Peyer's patch (tissue), 4 donors: ENCODE results near the gene GFAP. TPM values are rescaled to one million over a fixed set of nuclear protein-coding genes. Genes with fewer than 3 reads are reported as not detected.

Experiments used
- DNase-seq, 3 donors: peaks; one replicate each; pipeline ENCODE4 v3.0.0-alpha.2; 2017 to 2019
- H3K27ac ChIP-seq, 4 donors: fragments of 200-600 bp; sonication (generic); one replicate each; pipeline ENCODE4 v1.5.1; 2016 to 2019
- H3K27me3 ChIP-seq, 2 donors: fragments of 200-600 bp; sonication (generic); one replicate each; pipeline ENCODE4 v1.5.1; 2019
- H3K36me3 ChIP-seq, 3 donors: fragments of 200-600 bp; sonication (generic); one replicate each; pipeline ENCODE4 v1.5.1; 2016 to 2019
- H3K4me1 ChIP-seq, 4 donors: fragments of 200-600 bp; sonication (generic); one replicate each; pipeline ENCODE4 v1.5.1; 2016 to 2019
- H3K4me3 ChIP-seq, 4 donors: fragments of 200-600 bp; sonication (generic); 1 replicate in 3 of 4; 2 replicates in 1 of 4; pipeline ENCODE4 v1.5.1; 2016 to 2019; ENCODE audit warnings: mild to moderate bottlenecking in 1 of 4
- H3K9me3 ChIP-seq, 4 donors: fragments of 200-600 bp; sonication (generic); one replicate each; pipeline ENCODE4 v1.5.1; 2016 to 2019; ENCODE audit warnings: mild to moderate bottlenecking in 1 of 4
- POLR2A ChIP-seq, 2 donors: fragments of 450-650 bp; IDR thresholded peaks; one replicate each; pipeline ENCODE4 v1.5.1; 2017; ENCODE audit warnings: antibody characterized with exemption in 2 of 2, mild to moderate bottlenecking in 2 of 2, moderate library complexity in 2 of 2
- total RNA-seq, 4 donors: library from RNA; depleted of rRNA; stranded (reverse); fragments of >200 nt; gene quantifications; one replicate each; pipeline ENCODE4 v1.1.0, GENCODE V29; 2016
- TF ChIP-seq, protein P1 (sequence below), 6 experiments: fragments of 450-650 bp in 4 of 6; fragments of 200-600 bp in 2 of 6; sonication (generic) in 1 of 6; IDR thresholded peaks; one replicate each; pipeline ENCODE4 v1.5.1; 2017 to 2019; ENCODE audit warnings: antibody characterized with exemption in 6 of 6, mild to moderate bottlenecking in 3 of 6, moderate library complexity in 1 of 6

GFAP gene
- total RNA-seq, 4 donors from 2014 or later: not detected

DNA sequence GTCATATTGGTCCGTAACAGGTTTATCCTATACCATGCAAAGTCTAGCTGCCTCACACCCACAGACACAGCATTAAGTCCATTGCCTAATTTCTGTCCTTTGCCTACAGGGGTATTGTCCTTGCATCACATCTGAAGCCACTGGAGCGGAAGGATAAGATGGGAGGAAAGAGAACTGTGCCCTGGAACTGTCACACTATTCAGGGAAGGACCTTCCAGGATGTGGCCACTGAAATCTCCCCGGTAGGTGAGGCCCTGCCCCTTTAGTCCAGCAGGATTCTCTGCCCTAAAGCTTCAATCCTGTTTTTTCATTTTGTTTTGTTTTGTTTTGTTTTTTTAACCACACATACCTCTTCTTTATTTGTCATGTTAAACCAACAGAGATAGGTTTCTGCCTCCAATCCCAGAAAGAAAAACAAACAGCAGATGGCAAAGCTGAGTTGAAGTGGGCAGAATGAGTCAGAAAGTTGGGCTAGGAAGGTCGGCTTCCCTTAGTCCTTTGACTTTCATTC, 13.8 kb downstream of the GFAP start:
- peak in 1 of 3 donors; percentile 22 for DNase-seq
- Histone ChIP-seq H3K4me3 (no peak overlapping the region), H3K9me3 (no peaks in the 10 kb centered on the region), H3K27ac (no peak overlapping the region), H3K27me3 (no peaks in the 10 kb centered on the region), H3K4me1 (peaks cover 8 to 29% (median 9%) of the 10 kb centered on the region in 4 donors), H3K36me3 (no peaks in the 10 kb centered on the region)
- TF ChIP-seq, protein P1, sequence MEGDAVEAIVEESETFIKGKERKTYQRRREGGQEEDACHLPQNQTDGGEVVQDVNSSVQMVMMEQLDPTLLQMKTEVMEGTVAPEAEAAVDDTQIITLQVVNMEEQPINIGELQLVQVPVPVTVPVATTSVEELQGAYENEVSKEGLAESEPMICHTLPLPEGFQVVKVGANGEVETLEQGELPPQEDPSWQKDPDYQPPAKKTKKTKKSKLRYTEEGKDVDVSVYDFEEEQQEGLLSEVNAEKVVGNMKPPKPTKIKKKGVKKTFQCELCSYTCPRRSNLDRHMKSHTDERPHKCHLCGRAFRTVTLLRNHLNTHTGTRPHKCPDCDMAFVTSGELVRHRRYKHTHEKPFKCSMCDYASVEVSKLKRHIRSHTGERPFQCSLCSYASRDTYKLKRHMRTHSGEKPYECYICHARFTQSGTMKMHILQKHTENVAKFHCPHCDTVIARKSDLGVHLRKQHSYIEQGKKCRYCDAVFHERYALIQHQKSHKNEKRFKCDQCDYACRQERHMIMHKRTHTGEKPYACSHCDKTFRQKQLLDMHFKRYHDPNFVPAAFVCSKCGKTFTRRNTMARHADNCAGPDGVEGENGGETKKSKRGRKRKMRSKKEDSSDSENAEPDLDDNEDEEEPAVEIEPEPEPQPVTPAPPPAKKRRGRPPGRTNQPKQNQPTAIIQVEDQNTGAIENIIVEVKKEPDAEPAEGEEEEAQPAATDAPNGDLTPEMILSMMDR (IDR thresholded peaks at IDR 0.05): no peak
- TF ChIP-seq POLR2A (IDR thresholded peaks at IDR 0.05): no peak

DNA sequence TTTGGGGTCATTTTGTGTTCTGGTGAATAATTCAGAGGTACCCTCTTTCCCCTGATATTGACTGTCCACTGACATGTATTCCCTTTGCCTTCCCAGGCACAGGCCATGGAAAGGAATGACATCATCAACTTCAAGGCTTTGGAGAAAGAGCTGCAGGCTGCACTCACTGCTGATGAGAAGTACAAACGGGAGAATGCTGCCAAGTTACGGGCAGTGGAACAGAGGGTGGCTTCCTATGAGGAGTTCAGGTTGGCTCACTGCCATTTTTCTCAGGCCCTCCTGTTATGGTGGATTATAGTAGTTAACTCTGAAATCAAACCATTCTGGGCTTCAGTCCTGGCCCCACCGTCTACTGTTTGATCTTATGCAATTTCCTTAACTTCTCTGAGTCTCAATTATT, 14.4 kb downstream of the GFAP start:
- no peak for TF ChIP-seq POLR2A (IDR thresholded peaks at IDR 0.05)
- TF ChIP-seq, protein P1 (IDR thresholded peaks at IDR 0.05): no peak
- H3K4me1 ChIP-seq: peaks cover 6 to 26% (median 8%) of the 10 kb centered on the region in 4 donors
- peak in 1 of 3 donors; percentile 44 for DNase-seq
- H3K27me3 ChIP-seq: no peaks in the 10 kb centered on the region
- peaks cover 0 to 2% (median 0%) of the 10 kb centered on the region in 3 donors for H3K36me3 ChIP-seq
- H3K9me3 ChIP-seq: no peaks in the 10 kb centered on the region
- no peak overlapping the region for H3K4me3 ChIP-seq
- no peak overlapping the region for H3K27ac ChIP-seq

DNA sequence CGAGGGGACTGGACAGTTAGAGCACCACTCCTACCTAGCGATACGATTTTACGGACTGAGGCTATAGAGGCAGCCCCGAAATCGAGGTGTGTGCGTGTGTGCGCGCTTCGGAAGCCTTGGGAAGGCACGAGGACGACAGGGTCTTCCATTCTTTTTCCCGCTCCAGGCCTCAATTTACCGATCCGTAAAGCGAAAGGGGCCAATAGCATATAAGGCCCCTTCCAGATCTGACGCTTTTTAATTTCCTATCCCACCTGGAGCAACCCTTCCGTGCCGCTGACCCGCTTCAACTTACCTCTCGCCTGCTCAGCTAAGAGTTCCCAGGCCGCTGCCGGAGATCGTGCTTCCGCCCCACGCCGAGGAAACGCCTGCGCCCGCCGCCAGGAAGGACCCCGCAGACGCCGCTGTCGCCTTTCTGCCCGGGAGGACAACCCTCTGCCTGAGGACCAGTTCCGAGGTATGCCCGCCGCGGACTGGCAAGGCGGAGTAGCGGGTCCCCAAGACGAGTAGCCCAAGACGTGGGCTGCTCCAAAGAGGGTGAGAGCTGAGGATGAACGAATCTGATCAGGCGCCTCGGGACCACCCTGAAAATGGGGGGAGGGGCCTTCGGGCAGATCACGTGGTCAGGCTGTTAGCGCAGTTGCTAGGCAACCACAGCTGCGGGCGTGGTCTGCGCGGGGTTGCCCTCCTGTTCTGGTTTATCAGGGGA, 16.1 kb downstream of the GFAP start, which contains the start of gene EFTUD2:
Gene EFTUD2, minus strand, starts transcription at position 372 of the 709 bp plus-strand sequence. CDS start 4,924 bp downstream, outside the sequence.
- TF ChIP-seq, protein P1 (IDR thresholded peaks at IDR 0.05): peak in 3 of 6 experiments; percentile 23 to 31 (median 29)
- TF ChIP-seq POLR2A (IDR thresholded peaks at IDR 0.05): peak; percentile 30 to 64
- peak; percentile 93 to 96 (median 94) for DNase-seq

DNA sequence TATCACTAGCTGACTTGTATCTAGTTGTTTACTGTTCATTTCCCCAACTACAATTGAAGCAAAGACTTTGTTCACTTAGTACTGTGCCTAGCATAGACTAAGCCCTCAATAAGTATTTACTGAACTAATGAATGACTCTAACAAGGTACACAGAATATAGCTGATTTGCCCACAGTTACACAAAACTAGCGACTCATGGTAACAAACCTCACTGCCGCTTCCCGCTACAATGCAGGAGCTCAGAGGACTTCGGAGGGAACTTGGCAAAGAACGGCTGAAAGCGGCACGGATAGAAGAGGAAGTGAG, 16.6 kb downstream of the GFAP start:
- no peak for DNase-seq
- Histone ChIP-seq H3K4me3 (peak overlapping the region; percentile 71 to 90 (median 72)), H3K27me3 (no peaks in the 10 kb centered on the region), H3K4me1 (peaks cover 0 to 21% (median 8%) of the 10 kb centered on the region in 4 donors), H3K27ac (peak overlapping the region; percentile 91 to 97 (median 94)), H3K9me3 (no peaks in the 10 kb centered on the region), H3K36me3 (peaks cover 0 to 11% (median 0%) of the 10 kb centered on the region in 3 donors)
- TF ChIP-seq POLR2A (IDR thresholded peaks at IDR 0.05): no peak

More for the DNA sequence above, 16.1 kb downstream of the GFAP start, which contains the start of gene EFTUD2:
- H3K4me1 ChIP-seq: peaks cover 0 to 21% (median 8%) of the 10 kb centered on the region in 4 donors
- no peaks in the 10 kb centered on the region for H3K27me3 ChIP-seq
- H3K36me3 ChIP-seq: peaks cover 0 to 6% (median 0%) of the 10 kb centered on the region in 3 donors
- H3K27ac ChIP-seq: peak within 1 kb of the TSS; percentile 91 to 97 (median 94)
- H3K4me3 ChIP-seq: peak within 1 kb of the TSS; percentile 71 to 90 (median 72)
- no peaks in the 10 kb centered on the region for H3K9me3 ChIP-seq

DNA sequence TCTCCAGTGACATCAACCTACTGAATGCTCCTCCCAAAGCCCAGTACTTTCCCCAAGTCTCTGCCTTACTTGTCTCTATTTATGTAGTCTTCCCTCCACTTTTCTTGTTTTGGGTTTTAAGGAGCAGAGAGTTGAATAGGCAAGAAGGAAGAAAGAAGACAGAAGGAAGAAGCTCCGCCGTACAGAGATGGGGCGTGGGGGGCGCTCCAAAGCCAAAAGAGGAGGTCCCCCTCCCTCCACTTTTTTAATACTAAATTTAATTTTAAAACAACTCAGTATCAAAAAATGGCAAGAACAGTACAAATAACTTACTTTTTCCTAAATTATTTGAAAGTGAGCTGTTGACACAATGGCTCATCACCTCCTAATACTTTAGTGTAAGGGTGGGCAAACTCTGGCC, 20.7 kb downstream of the GFAP start:
- no peak for DNase-seq
- Histone ChIP-seq H3K36me3 (peaks cover 0 to 40% (median 0%) of the 10 kb centered on the region in 3 donors), H3K4me3 (no peak overlapping the region), H3K27me3 (no peaks in the 10 kb centered on the region), H3K4me1 (peaks cover 0 to 14% (median 4%) of the 10 kb centered on the region in 4 donors), H3K9me3 (no peaks in the 10 kb centered on the region), H3K27ac (no peak overlapping the region)
- TF ChIP-seq POLR2A (IDR thresholded peaks at IDR 0.05): no peak
- TF ChIP-seq, protein P1 (IDR thresholded peaks at IDR 0.05): no peak

DNA sequence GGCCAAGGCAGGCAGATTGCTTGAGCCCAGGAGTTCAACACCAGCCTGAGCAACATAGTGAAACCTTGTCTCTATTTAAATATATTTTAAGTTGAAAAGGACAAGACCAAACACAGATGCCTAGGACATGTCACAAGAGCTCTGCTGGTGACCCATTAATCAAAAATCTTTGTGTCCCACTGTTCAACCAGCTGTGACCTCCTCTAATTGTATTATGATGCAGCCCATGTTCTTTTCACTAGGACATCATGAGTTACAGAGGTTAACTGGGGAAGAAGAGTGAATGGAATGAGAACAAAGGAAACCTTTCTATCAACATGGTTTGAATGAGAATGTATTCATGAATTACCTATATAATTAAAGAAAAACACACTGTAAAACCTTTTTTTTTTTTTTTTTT, 23.1 kb downstream of the GFAP start:
- H3K4me1 ChIP-seq: no peaks in the 10 kb centered on the region
- peaks cover 0 to 40% (median 0%) of the 10 kb centered on the region in 3 donors for H3K36me3 ChIP-seq
- H3K9me3 ChIP-seq: no peaks in the 10 kb centered on the region
- no peak for DNase-seq
- no peaks in the 10 kb centered on the region for H3K27me3 ChIP-seq
- no peak overlapping the region for H3K27ac ChIP-seq
- TF ChIP-seq, protein P1 (IDR thresholded peaks at IDR 0.05): no peak
- no peak for TF ChIP-seq POLR2A (IDR thresholded peaks at IDR 0.05)
- no peak overlapping the region for H3K4me3 ChIP-seq
